Colonic mucosa (tissue), 4 donors: ENCODE data around the gene TBCK. TPM values are rescaled to one million over a fixed set of nuclear protein-coding genes. Genes with fewer than 3 reads are reported as not detected.

ENCODE experiments used
- DNase-seq: peaks from one replicate; pipeline ENCODE4 v3.0.0-alpha.2; 2020
- H3K27ac ChIP-seq: fragments of 200-600 bp; one replicate; pipeline ENCODE4 v1.8.0; 2021
- H3K27me3 ChIP-seq: fragments of 200-600 bp; one replicate; pipeline ENCODE4 v1.8.0; 2021
- H3K36me3 ChIP-seq: fragments of 200-600 bp; one replicate; pipeline ENCODE4 v1.8.0; 2021
- H3K4me1 ChIP-seq: fragments of 200-600 bp; one replicate; pipeline ENCODE4 v1.8.0; 2021; ENCODE audit warnings: mild to moderate bottlenecking
- H3K4me3 ChIP-seq: fragments of 200-600 bp; one replicate; pipeline ENCODE4 v1.8.0; 2021
- H3K9ac ChIP-seq, 2 donors: one replicate each; pipeline ENCODE4 v1.7.0; 2013; ENCODE audit warnings: control low read depth in 2 of 2, low read depth in 2 of 2, low read length in 2 of 2
- H3K9me3 ChIP-seq: fragments of 200-600 bp; one replicate; pipeline ENCODE4 v1.8.0; 2021
- CTCF ChIP-seq: fragments of 200-600 bp; IDR thresholded peaks from one replicate; pipeline ENCODE4 v1.8.0; 2022; ENCODE audit warnings: antibody characterized with exemption, mild to moderate bottlenecking
- intact Hi-C: fragments of 100-400 bp; cut with DNase I; formaldehyde crosslinking; loops from one replicate; pipeline ENCODE4 v1.14.1; 2022
- total RNA-seq, 2 donors: library from RNA; stranded (reverse); fragmentation: NEBNext Ultra II Directional in 1 of 2; extraction: Animal tissue kit (Norgen Biotek cat#: 25700) in 1 of 2; gene quantifications; one replicate each; pipeline ENCODE4 v1.2.1, GENCODE V29; 2021
- donor health status: healthy.
- donor health status: DM: no; HTN: no; CAD: no.
- donor health status: DM: no; HTN: no; CAD: no.

Gene TBCK
- total RNA-seq, 2 donors from 2014 or later, result 27.4 to 33.9 TPM

DNA sequence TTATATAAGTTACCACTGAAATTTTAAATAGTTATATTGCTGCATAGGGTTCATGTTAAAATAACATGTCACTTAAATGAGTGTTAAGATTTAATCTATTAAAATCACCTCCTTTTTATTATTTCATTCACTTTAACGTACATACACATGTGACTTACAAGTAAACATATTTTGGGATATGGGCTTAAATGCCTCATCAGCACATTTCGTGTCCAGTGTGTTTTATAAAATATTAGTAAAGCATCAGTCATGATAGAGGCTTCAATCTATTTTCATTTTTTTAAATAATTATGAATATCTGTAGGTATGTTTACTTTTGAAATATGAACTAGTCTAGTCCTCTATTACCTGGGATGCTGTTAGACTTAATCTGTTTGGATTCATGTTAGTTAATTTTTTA, 277.1 kb downstream of the TBCK start:
- DNase-seq, result no peak
- intact Hi-C loops, result no loop called here

DNA sequence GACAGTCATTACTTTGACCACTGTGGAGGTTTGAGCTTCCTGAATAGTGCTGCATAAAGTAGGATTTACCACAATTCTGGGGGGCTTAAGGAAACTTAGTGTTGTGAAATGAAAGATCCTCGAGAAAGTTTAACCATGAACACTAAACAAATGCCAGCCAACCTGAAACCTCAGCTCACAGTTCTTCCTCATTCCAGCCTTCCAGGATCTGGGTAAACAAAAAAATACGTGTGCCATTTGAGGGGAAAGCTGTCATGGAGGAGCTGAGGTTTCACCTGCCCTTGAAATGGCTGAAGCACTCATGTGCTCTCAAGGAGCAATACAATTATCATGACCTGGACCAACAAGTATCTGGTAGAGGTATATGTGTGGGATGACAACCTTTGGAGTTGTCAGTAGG, 278.0 kb downstream of the TBCK start:
- H3K9ac ChIP-seq, result no peak overlapping the region
- no peak overlapping the region for H3K4me3 ChIP-seq
- no peaks in the 10 kb centered on the region for H3K36me3 ChIP-seq
- H3K4me1 ChIP-seq, result no peaks in the 10 kb centered on the region
- H3K27me3 ChIP-seq, result no peaks in the 10 kb centered on the region
- no peak for TF ChIP-seq CTCF
- intact Hi-C loops, result no loop called here
- H3K9me3 ChIP-seq, result no peaks in the 10 kb centered on the region
- no peak overlapping the region for H3K27ac ChIP-seq
- no peak for DNase-seq

More for the DNA sequence above, 277.1 kb downstream of the TBCK start:
- Histone ChIP-seq H3K36me3 (no peaks in the 10 kb centered on the region), H3K27me3 (no peaks in the 10 kb centered on the region), H3K4me3 (no peak overlapping the region), H3K27ac (no peak overlapping the region), H3K9ac (no peak overlapping the region), H3K9me3 (no peaks in the 10 kb centered on the region), H3K4me1 (no peaks in the 10 kb centered on the region)
- TF ChIP-seq CTCF, result no peak

- Histone ChIP-seq H3K4me1 (no peaks in the 10 kb centered on the region), H3K36me3 (no peaks in the 10 kb centered on the region), H3K9me3 (no peaks in the 10 kb centered on the region), H3K27ac (no peak overlapping the region), H3K9ac (no peak overlapping the region), H3K27me3 (no peaks in the 10 kb centered on the region), H3K4me3 (no peak overlapping the region)
- intact Hi-C loops, result no loop called here
- no peak for TF ChIP-seq CTCF
- DNase-seq, result no peak
These were observed 279.2 kb downstream of the TBCK start for GRCh38 chr4:106036848-106037247.

- no peak for DNase-seq
- H3K4me3 ChIP-seq, result no peak overlapping the region
- no peaks in the 10 kb centered on the region for H3K27me3 ChIP-seq
- H3K9me3 ChIP-seq, result no peaks in the 10 kb centered on the region
- intact Hi-C loops, result no loop called here
- H3K36me3 ChIP-seq, result no peaks in the 10 kb centered on the region
- H3K9ac ChIP-seq, result no peak overlapping the region
- no peak for TF ChIP-seq CTCF
- H3K27ac ChIP-seq, result no peak overlapping the region
- no peaks in the 10 kb centered on the region for H3K4me1 ChIP-seq
These were observed 279.7 kb downstream of the TBCK start for GRCh38 chr4:106036334-106036733.

DNA sequence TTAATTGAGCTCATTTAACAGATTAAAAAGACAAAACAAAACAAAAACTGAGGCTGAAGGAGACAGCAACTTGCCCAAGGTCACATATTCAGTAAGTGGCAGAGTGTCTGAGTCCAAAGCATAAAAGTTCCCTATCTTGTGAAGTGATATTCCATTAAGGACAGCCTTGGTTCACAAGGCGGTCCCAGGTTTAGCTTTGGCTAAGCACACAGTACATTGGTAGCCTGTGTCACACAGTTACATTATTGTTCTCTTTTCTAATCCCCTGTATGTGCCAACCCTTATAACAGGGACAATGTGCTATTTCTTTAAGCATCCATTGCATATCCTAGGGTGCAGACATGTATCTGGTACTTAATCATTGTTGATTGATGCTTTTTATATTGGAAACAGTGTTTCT, 280.8 kb downstream of the TBCK start:
- no peak for DNase-seq
- Histone ChIP-seq H3K27me3 (no peaks in the 10 kb centered on the region), H3K36me3 (no peaks in the 10 kb centered on the region), H3K9me3 (no peaks in the 10 kb centered on the region), H3K4me3 (no peak overlapping the region), H3K4me1 (no peaks in the 10 kb centered on the region), H3K9ac (no peak overlapping the region), H3K27ac (no peak overlapping the region)
- no peak for TF ChIP-seq CTCF
- intact Hi-C loops, result no loop called here

- Histone ChIP-seq H3K9ac (no peak overlapping the region), H3K4me1 (no peaks in the 10 kb centered on the region), H3K9me3 (no peaks in the 10 kb centered on the region), H3K27me3 (no peaks in the 10 kb centered on the region), H3K4me3 (no peak overlapping the region), H3K27ac (no peak overlapping the region), H3K36me3 (no peaks in the 10 kb centered on the region)
- DNase-seq, result no peak
- no peak for TF ChIP-seq CTCF
- intact Hi-C loops, result no loop called here
These were observed 281.3 kb downstream of the TBCK start for GRCh38 chr4:106034751-106035150.
